Kidney capillary endothelial cell (primary cell): ENCODE data around the gene XPC.

Experiments used
- DNase-seq: peaks from one replicate; pipeline ENCODE4 v3.0.0-alpha.2; 2018; ENCODE audit warnings: low spot score

Gene XPC

GRCh38 chr3:14147617-14148016 lies 30.8 kb downstream of the XPC start:
- no peak for DNase-seq

GRCh38 chr3:14147066-14147435 lies 31.4 kb downstream of the XPC start:
- no peak for DNase-seq

GRCh38 chr3:14146381-14147065 lies 31.9 kb downstream of the XPC start:
- no peak for DNase-seq

- no peak for DNase-seq
Observed at GRCh38 chr3:14145670-14146380, 32.6 kb downstream of the XPC start.

- no peak for DNase-seq
Observed at GRCh38 chr3:14145236-14145635, 33.2 kb downstream of the XPC start.

- DNase-seq = peak; percentile 99
Observed at GRCh38 chr3:14144423-14145075, 33.9 kb downstream of the XPC start.

GRCh38 chr3:14143271-14144225 lies 34.9 kb downstream of the XPC start:
- DNase-seq = peak; percentile 85

- no peak for DNase-seq
Observed at GRCh38 chr3:14142567-14143270, 35.7 kb downstream of the XPC start.

- DNase-seq = no peak
Observed at GRCh38 chr3:14141602-14142341, 36.6 kb downstream of the XPC start.

GRCh38 chr3:14141144-14141543 lies 37.3 kb downstream of the XPC start:
- DNase-seq = no peak

GRCh38 chr3:14140668-14141067 lies 37.7 kb downstream of the XPC start:
- no peak for DNase-seq

GRCh38 chr3:14139771-14140170 lies 38.6 kb downstream of the XPC start:
- no peak for DNase-seq

- DNase-seq = no peak
Observed at GRCh38 chr3:14138878-14139655, 39.3 kb downstream of the XPC start.

GRCh38 chr3:14138109-14138877 lies 40.1 kb downstream of the XPC start:
- no peak for DNase-seq

- no peak for DNase-seq
Observed at GRCh38 chr3:14137445-14137844, 41.0 kb downstream of the XPC start.

GRCh38 chr3:14137004-14137403 lies 41.4 kb downstream of the XPC start:
- no peak for DNase-seq

- DNase-seq = no peak
Observed at GRCh38 chr3:14135581-14135980, 42.8 kb downstream of the XPC start.

GRCh38 chr3:14134291-14134690 lies 44.1 kb downstream of the XPC start:
- DNase-seq = no peak

- DNase-seq = no peak
Observed at GRCh38 chr3:14133876-14134275, 44.5 kb downstream of the XPC start.
